Measurements from ENCODE around the gene NCKAP5.

DNA sequence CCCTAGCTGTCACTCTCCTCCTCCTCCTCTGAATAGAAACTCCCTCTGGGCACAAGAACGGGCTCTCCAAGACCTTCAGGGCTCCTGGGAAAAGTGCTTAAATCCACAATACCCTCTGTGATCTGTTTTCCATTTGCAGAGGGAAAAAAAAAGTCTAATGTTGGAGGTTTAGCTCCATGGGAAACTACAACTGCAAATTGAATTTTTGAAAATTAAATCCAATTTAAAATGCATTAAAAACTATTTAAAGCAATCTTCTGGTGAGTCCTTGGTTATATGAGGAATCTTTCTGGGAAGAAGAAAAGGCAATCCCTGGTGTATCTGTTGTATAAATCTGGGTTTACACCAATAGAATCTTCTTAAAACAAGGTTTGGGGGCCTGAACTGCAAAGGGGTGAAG is 64.3 kb downstream of the NCKAP5 start:
- TF ChIP-seq, protein P1, sequence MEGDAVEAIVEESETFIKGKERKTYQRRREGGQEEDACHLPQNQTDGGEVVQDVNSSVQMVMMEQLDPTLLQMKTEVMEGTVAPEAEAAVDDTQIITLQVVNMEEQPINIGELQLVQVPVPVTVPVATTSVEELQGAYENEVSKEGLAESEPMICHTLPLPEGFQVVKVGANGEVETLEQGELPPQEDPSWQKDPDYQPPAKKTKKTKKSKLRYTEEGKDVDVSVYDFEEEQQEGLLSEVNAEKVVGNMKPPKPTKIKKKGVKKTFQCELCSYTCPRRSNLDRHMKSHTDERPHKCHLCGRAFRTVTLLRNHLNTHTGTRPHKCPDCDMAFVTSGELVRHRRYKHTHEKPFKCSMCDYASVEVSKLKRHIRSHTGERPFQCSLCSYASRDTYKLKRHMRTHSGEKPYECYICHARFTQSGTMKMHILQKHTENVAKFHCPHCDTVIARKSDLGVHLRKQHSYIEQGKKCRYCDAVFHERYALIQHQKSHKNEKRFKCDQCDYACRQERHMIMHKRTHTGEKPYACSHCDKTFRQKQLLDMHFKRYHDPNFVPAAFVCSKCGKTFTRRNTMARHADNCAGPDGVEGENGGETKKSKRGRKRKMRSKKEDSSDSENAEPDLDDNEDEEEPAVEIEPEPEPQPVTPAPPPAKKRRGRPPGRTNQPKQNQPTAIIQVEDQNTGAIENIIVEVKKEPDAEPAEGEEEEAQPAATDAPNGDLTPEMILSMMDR (conservative IDR thresholded peaks at IDR 0.05; ENCODE audit: low read depth, low read length), result no peak
- no peak for TF ChIP-seq EZH2 (IDR thresholded peaks at IDR 0.05; ENCODE audit: low read length, unreplicated experiment)

Data from PC-3 (cell line).